ENCODE results near the gene INKA1.

DNA sequence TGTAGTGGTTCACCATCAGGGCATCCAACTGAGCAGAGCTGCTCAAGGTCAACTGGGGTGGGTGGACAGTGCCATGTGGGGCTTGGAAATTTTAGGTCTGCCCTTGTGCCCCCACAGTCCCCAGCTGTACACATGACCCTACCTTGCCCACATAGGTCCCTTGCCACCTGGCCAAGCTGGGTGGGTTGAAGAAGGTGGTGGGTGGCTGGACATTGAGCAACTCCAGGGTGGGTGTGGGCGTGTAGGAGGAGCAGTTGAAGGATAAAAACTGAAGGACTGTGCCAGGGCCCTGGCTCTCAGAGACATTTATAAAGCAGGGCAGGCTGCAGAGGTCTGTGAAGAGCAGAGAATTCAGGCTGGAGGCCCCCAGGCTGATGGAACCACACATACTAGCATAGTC lies 4.0 kb upstream of the INKA1 start:
- TF ChIP-seq POLR2A (conservative IDR thresholded peaks at IDR 0.05) (no peak), SIRT6 (IDR thresholded peaks at IDR 0.05; ENCODE audit: low read depth, low read length) (no peak), SLC30A9 (CRISPR knock-in tag; IDR thresholded peaks at IDR 0.05) (no peak)

Measured in K562 (cell line).